ENCODE data around the gene SPATA9. TPM values are rescaled to one million over a fixed set of nuclear protein-coding genes. Genes with fewer than 3 reads are reported as not detected.

The SPATA9 gene
- total and polyA plus RNA-seq, 2 of the 13 experiments (the other 11 are each of a cell fraction or from before 2014, with no cell fraction given): not detected

- TF ChIP-seq, protein P1, sequence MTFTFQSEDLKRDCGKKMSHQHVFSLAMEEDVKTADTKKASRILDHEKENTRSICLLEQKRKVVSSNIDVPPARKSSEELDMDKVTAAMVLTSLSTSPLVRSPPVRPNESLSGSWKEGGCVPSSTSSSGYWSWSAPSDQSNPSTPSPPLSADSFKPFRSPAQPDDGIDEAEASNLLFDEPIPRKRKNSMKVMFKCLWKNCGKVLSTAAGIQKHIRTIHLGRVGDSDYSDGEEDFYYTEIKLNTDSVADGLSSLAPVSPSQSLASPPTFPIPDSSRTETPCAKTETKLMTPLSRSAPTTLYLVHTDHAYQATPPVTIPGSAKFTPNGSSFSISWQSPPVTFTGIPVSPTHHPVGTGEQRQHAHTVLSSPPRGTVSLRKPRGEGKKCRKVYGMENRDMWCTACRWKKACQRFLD (CRISPR knock-in tag; IDR thresholded peaks at IDR 0.05; ENCODE audit: borderline replicate concordance): peak; percentile 76; the same call in 1 of the 2 replicates
- TF ChIP-seq IKZF4 (CRISPR knock-in tag; IDR thresholded peaks at IDR 0.05; ENCODE audit: borderline replicate concordance, low read depth, not compliant biosample characterization): peak; percentile 35
- TF ChIP-seq ZNF232 (CRISPR knock-in tag; IDR thresholded peaks at IDR 0.05; ENCODE audit: borderline replicate concordance): peak; percentile 78; the same call in 1 of the 2 replicates
- no peak for TF ChIP-seq MAZ (IDR thresholded peaks at IDR 0.05; ENCODE audit: borderline replicate concordance, low read depth, low read length)
- peak; percentile 24; the same call in 1 of the 2 replicates for TF ChIP-seq MAZ (CRISPR knock-in tag; IDR thresholded peaks at IDR 0.05; ENCODE audit: low read depth)
- no peak for TF ChIP-seq KDM1A (CRISPR knock-in tag; IDR thresholded peaks at IDR 0.05)
- TF ChIP-seq ZNF138 (CRISPR knock-in tag; IDR thresholded peaks at IDR 0.05; ENCODE audit: low read depth): peak; percentile 81; the same call in 1 of the 2 replicates
- no peak for TF ChIP-seq ZBTB3 (CRISPR knock-in tag; IDR thresholded peaks at IDR 0.05; ENCODE audit: borderline replicate concordance, low read depth)
- TF ChIP-seq, protein P2, sequence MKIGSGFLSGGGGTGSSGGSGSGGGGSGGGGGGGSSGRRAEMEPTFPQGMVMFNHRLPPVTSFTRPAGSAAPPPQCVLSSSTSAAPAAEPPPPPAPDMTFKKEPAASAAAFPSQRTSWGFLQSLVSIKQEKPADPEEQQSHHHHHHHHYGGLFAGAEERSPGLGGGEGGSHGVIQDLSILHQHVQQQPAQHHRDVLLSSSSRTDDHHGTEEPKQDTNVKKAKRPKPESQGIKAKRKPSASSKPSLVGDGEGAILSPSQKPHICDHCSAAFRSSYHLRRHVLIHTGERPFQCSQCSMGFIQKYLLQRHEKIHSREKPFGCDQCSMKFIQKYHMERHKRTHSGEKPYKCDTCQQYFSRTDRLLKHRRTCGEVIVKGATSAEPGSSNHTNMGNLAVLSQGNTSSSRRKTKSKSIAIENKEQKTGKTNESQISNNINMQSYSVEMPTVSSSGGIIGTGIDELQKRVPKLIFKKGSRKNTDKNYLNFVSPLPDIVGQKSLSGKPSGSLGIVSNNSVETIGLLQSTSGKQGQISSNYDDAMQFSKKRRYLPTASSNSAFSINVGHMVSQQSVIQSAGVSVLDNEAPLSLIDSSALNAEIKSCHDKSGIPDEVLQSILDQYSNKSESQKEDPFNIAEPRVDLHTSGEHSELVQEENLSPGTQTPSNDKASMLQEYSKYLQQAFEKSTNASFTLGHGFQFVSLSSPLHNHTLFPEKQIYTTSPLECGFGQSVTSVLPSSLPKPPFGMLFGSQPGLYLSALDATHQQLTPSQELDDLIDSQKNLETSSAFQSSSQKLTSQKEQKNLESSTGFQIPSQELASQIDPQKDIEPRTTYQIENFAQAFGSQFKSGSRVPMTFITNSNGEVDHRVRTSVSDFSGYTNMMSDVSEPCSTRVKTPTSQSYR (CRISPR knock-in tag; IDR thresholded peaks at IDR 0.05; ENCODE audit: borderline replicate concordance): no peak
- no peak for TF ChIP-seq ZBTB46 (CRISPR knock-in tag; IDR thresholded peaks at IDR 0.05; ENCODE audit: borderline replicate concordance)
- TF ChIP-seq ZFP91 (CRISPR knock-in tag; IDR thresholded peaks at IDR 0.05; ENCODE audit: borderline replicate concordance): no peak
- no peak for TF ChIP-seq ZNF597 (CRISPR knock-in tag; IDR thresholded peaks at IDR 0.05)
- peak; percentile 95 for TF ChIP-seq RFXANK (CRISPR knock-in tag; IDR thresholded peaks at IDR 0.05)
- 0 out of 2 replicates have a peak, but pooled peaks have one; percentile 33 for TF ChIP-seq BCL6 (CRISPR knock-in tag; IDR thresholded peaks at IDR 0.05)
- no peak for TF ChIP-seq FOSL2 (CRISPR knock-in tag; IDR thresholded peaks at IDR 0.05)
- no peak for TF ChIP-seq ZNF136 (CRISPR knock-in tag; IDR thresholded peaks at IDR 0.05; ENCODE audit: low read depth)
- no peak for TF ChIP-seq IKZF1 (IDR thresholded peaks at IDR 0.05)
- TF ChIP-seq ZBTB20 (CRISPR knock-in tag; IDR thresholded peaks at IDR 0.05; ENCODE audit: borderline replicate concordance, low read depth): no peak
These were observed 61.6 kb downstream of the SPATA9 start (continued) for GRCh38 chr5:95620870-95621838.
